Right kidney (tissue), 1 donor: ENCODE data around the gene TMEM208.

Source experiments
- DNase-seq: peaks from one replicate; pipeline ENCODE4 v3.0.0-alpha.2; 2016

Gene TMEM208

DNA sequence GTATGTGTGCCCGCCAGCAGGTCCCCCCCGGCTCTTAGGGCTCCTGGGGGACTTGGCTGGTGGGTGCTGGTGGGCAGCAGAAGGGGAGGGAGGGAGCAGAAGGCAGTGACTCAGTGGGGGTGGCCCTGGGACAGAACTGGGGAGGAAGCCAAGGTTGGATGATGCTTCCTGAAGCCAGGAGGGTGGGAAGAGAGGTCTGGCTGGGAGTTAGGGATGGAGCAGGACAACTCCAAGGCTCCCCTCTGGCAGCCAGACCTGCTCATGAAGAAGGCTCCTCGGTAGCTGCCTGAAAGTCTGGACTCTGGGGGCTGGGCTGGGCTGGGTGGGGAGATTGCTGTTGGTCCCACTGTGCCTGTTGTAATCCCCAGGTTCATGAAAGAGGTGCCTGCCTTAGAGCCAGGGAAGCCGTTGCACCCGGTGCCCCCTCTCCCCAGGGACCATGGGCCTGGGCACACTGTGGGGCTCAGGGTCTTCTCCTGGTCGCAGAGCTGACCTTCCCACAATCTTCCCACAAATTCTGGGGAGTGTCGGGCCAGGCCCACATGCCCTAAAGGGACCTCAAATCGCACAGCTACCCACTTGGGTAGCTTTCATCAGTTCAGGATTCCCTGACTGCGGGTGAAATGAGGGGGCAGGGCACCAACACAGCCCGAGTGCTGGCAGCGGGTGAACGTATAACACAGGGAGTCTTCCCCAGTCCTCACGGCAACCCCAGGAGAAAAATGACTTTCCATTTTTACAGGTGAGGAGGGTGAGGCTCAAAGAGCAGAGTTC is 51.3 kb downstream of the TMEM208 start:
- no peak for DNase-seq
